GM18868 (cell line): ENCODE measurements around the gene STRADB.
"Not testable (repeated sequence)": the region's sequence is repeated elsewhere in the genome, so short reads cannot be mapped to it uniquely, and the experiment has no call there.

Experiments used
- ATAC-seq: cut with Tn5 transposase; IDR thresholded peaks from one replicate; pipeline ENCODE4 v1.9.1; 2021; ENCODE audit warnings: mild to moderate bottlenecking, moderate library complexity; ENCODE audit not compliant: unreplicated experiment

Gene STRADB

DNA sequence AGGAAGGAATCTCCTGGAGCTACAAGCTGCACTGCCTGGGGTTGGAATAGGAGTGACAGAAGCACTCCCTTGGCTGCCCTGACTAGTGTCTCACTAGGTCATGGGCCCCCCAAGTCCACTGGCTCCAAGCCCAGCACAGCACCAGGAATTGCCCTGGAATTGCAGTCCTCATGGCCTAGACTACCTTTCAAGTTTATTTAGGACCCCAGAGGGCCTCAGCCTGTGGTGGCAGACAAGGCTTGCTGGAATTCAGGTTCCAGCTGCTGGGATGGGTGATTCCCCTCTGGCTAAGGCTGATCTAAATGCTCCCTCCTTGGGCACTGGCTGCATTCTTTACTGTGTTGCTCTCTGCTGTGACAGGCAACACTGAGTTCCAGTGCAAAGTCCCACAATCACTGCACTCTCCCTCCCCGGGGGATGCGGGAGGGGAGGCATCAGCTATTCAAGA is 14.0 kb downstream of the STRADB start:
- no peak for ATAC-seq

DNA sequence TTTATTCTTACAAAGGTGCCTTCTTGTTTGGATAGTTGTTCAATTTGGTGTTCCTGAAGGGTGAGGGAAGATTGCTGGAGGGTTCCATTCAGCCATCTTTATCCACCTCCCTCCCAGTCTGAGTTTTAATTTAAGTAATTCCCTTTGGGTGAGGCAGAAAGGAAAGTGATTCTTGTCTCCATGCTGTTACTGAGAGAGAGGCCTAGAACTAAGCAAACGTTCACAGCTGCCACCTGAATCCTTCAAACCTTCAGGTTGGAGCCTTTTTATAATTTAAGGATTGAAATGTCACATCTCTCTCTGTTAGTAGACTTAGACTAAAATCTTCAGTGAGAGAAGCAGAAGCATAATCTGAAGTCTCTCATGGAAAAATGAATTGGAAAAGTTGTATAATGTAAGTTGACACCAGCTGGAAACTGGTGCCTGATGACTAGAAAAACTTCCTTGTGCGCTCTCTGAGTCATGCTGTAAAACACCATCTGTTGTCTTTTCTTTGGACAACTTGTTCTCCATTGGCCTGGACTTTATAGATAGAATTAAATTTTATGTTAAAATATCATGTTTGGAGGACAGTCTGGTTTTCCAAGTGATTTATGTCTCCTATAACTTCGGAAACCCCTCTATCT is 14.6 kb downstream of the STRADB start:
- ATAC-seq: no peak

DNA sequence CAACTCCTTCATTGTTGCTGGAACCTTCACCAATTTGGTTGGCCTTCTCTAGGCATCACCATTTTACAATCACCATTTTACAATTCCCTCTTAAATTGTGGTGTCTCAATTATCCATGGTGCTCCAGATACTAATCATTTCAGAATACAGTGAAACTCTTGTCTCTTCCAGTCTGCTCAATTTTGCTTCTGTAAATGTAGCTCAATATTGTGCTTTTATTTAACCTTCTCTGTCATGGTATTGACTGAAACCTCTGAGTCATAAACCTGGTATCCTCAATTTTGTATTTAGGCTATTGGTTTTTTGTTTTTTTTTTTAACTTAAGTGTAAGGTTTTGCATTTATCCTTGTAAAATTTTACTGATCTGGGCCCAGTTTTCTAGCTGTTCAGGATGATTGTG is 16.1 kb downstream of the STRADB start:
- no peak for ATAC-seq

DNA sequence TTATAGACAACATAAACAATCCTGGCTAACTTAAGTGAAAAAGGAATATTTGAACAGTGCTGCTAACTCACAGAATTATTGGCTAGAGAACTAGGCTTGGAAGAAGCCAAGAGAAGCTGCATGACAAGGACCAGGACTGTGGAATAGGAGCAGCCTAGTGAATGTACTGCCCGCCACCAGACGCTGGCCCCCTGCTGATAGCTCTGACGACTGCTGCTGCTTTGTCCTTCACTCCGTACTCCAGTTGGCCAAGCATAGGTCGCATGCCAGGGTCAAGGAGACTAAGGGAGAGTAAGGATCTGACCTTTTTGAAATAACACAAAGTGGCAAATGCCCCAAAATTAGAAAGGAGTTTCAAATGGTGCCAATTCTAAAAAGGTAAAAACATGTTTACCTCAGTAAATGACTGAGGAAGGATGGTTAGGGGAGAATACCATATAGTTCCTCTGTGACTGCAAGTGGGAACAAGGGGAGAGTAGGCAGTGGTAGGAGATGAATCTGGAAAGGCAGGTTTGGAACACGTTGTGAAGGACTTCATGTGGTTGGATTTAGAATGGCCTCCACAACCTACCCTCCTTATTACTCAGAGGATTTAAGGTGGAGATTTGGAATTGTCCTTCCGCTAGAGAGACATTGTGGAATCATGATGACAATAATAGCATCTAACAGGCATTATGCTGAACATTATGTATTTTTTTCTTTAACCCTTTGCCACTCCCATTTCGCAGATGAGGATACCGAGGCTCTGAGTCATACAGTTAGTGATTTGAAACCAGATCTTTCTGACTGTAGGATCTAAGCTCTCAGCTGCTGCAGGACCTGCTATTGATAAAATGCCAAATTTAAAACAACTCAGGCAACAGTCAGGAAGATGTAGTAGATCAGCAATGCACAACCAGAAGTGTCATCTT is 19.5 kb downstream of the STRADB start:
- no peak for ATAC-seq

DNA sequence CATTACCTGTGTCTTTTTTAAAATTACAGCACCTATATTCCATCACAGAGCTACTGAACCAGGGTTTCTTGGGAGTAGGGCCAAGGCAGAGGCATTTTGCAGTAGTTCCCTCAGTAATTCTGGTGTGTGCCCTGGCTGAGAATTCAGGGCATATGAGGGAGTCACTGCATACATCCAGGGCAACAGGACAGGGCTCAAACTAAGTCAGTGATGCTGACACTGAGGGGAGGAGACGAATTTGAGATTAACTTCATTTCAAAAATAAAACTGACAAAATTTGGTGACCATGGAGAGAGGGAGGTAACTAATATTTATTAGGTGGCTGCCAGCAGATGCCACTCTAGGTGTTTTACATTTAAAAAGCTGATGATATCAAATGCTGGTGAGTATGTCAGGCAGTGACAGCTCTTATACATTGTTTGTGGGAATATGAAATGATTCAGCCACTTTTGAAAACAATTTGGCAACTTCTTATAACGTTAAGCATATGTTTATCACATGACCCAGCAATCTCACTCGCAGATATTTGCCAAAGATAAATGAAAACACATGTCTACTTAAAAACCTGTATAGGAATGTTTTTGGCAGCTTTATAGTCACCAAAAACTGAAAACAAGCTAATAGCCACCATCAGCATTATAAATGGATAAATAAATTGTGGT is 20.3 kb downstream of the STRADB start:
- no peak for ATAC-seq

DNA sequence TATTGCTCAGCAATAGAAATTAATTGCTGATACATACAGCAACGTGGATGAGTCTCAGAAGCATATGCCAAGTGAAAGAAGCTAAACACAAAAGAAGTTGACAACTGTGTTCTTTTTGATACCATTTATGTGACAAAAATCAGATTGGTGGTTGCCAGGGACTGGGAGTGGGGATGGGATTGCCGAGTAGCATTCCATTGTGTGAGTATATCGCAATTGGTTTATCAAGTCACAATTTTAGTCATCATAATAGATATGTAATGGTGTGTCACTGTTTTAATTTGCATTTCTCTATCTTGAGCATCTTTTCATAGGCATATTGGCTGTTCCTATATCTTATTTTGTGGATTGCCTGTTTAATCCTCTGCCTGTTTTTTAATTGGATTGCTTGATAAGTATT is 20.9 kb downstream of the STRADB start:
- no peak for ATAC-seq

DNA sequence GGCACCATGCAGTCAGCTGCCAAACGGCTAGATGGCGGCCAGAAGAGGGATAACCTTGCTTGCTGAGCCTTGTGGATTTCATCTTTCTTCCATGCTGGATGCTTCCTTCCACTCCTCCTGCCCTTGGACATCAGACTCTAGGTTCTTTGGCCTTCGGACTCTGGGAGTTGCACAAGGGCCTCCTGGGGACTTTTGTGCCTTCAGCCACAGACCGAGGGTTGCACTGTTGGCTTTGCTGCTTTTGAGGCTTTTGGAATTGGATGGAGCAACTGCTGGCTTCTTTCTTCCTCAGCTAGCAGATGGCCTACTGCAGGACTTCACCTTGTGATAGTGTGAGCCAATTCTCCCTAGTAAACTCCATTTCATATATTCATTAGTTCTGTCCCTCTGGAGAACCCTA is 31.0 kb downstream of the STRADB start:
- ATAC-seq: no peak

DNA sequence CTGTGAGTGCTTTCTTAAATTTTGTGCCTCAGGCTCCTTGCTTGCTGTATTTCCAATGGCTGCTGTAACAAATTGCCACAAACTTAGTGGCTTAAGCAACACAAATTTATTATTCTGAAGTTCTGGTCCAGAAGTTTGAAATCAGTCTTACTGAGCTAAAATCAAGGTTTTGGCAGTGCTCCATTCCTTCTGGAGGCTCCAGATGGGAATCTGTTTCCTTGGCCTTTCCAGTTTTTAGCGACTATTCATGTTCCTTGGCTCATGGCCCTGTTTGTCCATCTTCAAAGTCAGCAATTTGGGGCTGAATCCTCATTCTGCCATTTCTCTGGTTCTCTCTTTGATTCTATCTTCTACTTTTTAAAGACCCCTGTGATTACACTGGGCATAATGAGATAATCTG is 31.8 kb downstream of the STRADB start:
- no peak for ATAC-seq

DNA sequence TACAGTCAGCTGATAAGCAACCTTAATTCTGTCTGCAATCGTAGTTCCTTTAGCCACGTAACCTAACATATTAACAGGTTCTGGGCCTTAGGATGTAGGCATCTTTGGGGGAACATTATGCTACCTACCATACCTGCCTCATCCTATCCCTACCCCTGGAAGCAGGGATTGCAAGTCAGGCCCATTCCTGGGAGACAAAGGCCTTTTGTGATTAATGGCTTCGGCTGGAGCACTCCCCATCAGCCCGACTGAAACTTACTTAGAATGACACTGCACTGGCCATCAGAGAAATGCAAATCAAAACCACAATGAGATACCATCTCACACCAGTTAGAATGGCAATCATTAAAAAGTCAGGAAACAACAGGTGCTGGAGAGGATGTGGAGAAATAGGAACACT is 32.2 kb downstream of the STRADB start:
- not testable (repeated sequence) for ATAC-seq

DNA sequence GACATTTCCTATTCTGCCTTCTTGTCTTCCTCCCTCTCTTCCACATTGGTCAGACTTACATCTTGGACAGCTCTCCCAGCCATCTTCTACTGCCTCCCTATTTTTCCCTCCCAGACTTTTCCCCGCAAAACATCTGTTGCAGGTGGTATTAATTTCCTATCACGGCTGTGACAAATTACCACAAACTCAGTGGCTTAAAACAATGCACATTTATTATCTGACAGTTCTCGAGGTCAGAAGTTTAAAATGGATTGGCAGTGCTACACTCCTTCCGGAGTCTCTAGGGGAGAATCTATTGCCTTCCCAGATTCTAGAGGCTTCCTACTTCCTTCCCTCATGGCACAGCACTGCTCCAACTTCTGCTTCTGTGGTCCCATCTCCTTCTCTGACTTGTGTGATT is 33.3 kb downstream of the STRADB start:
- no peak for ATAC-seq

DNA sequence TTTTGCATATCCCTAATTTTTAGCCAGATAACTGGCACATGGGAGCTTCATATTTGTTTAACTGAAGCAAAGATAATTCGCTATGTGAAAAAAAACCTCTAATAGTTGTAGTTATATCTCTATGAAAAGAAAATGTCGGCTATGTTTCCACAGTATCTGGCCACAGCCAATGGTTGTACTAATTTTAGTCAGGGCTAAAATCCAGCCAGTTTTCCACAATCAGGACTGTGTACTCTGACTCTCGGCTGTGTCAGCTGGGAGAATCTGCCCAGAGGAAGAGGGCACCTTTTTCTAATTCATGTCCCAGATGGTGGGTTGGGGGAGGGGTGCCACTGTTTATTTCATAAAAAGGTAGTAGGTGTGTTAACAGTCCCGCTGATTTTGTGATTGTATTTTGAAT is 38.8 kb downstream of the STRADB start:
- ATAC-seq: no peak

DNA sequence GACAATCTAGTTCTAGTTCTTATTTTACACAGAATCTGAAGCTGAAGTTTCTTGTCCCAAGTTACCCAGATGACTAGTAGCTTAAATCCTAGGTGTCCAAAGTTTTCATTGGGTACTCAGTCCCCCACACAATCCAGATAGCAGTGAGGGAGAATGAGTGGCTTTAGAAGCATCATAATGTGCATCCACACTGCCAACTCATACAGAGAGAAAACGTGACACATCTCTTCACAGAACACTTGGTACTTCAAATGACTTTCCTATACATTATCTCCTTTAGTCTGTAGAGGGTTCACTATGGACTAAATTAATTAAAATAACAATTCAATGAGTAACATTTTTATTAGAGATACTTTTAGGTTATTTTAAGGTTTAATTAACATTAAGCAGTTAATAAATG is 45.2 kb downstream of the STRADB start:
- no peak for ATAC-seq

DNA sequence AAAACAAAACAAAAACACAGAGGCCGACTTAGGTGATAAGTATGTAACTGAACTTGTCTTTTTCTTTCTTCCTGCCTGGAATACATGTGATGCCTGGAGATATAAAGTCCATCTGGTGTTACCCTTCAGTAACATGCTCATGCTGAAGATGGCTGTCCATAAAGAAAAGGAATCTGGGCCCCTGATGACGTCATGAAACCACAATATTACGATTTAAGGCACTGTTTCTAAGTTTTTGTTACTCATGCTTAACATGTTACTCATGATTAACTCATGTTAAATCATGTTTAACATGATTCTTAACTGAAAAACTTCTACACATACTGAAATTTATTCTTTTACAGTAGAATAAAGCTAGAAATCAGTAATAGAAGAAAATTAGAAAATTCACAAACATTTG is 49.0 kb downstream of the STRADB start:
- no peak for ATAC-seq

DNA sequence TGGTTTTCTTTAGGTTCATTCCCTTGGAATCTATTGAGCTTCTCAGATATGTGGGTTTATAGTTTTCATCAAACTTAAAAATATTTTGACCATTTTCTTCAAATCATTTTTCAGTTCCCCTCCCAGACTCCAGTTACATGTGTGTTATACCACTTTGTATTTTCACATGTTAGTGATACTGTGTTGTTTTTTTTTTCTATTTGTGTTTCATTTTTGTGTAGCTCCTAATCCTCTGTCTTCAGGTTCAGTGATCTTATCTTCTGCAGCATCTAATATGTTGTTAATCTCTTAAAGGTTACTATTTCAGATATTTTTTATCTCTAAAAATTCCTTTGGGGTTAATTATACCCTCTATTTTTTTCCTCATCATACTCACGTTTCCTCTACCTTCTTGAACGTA is 51.2 kb downstream of the STRADB start:
- ATAC-seq: no peak

DNA sequence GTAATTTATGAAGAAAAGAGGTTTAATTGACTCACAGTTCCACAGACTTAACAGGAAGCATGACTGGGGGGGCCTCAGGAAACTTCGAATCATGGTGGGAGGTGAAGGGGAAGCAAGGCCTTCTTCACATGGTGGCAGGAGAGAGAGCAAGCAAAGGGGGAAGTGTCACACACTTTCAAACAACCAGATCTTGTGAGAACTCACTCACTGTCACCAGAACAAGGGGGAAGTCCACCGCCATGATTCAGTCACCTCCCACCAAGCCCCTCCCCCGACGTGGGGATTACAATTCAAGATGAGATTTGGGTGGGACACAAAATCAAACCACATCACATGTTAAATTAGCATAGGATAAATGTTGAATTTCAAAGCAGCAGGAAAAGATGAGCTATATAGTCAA is 56.2 kb downstream of the STRADB start:
- no peak for ATAC-seq

DNA sequence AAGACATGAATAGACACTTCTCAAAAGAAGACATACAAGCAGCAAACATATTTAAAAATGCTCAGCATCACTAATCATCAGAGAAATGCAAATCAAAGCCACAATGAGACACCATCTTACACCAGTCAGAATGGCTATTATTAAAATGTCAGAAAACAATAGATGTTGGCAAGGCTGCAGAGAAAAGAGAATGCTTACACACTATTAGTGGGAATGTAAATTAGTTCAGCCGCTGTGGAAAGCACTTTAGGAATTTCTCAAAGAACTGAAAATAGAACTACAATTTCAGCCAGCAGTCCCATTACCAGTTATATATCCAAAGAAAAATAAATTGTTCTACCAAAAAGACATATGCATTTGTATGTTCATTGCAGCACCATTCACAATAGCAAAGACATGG is 61.7 kb downstream of the STRADB start:
- no peak for ATAC-seq

DNA sequence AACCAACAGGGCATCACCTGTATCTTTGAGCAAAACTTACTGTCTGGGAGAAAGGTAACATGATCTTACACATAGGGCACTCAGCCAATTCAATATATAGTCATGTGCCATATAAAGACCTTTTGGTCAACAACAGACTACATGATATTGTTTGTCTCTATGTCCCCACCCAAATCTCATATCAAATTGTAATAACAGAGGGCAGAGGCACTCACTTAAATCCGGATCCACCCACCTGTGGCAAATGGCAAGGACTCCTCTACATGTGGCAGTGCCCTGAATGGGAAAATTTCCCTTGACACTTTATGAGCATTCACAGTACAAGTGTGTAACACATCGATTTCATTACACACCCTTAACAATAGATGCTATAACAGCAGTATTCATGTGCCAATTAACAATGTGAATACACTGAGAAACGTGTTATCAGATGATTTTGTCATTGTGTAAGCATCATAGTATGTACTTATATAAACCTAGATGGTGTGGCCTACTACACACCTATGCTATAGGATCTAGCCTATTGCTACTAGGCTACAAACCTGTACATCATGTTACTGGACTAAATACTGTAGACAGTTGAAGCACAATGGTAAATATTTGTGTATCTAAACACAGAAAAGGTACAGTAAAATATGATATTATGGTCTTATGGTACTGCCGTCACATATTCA is 64.2 kb downstream of the STRADB start:
- ATAC-seq: no peak

DNA sequence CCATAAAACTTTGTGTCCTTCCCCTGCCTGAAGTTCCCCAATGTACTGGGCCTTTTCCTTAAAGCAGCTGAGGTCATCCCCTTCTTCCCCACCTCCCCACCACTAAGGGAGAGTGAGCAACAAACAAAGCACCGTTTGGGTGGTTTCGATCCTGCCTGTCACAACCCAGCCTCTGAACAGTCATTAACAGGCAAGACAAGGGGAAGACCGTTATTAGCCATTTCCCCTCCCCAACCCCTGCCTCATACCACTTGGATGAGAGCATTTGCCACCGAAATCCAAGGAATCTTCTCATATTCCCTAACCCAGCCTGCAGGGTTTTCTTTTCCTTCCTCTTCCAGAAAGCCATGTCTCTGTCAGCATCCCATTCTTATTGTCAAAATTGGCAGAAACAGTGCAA is 65.6 kb downstream of the STRADB start:
- no peak for ATAC-seq

DNA sequence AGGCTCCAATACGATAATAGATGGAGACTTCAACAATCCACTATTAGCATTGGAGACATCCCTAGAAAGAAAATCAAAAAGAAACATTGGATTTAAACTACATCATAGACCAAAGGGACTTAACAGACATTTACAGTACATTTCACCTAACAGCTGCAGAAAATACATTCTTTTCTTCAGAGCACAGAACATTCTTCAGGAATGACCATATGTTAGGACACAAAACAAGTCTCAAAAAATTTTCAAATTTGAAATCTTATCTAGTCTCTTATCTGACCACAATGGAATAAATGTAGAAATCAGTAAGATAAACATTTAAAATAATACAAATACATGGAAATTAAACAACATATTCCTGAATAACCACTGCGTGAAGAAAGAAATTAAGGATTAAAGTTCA is 68.7 kb downstream of the STRADB start:
- no peak for ATAC-seq

DNA sequence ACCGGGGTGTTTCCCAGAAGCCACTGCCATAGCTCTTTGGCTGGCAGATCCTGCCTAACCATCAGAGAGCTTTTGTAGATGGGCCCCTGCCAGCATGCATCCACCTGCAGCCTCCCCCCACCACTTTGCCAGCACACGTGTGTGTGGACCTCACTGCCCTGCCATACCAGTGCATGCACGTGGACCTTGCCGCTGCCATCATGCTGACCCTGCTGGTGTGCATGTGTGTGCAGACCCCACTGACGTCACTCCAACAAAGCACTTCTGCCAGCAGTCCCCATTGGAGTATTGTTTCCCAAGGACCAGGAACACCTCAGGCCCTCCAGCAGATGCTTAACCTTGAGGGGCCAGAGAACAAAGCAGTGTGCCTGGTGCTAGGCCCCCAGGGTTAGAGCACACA is 71.4 kb downstream of the STRADB start:
- no peak for ATAC-seq

DNA sequence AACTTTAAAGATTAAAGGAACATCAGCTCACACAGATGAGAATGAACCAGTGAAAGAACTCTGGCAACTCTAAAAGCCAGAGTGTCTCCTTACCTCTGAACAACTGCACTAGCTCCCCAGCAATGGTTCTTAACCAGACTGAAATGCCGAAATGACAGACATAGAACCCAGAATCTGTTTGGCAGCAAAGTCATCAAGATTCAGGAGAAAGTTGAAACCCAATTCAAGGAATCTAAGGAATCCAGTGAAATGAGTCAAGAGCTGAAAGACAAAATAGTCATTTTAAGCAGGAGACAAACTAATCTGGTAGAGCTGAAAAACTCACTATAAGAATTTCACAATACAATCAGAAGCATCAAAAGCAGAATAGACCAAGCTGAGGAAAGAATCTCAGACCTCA is 72.0 kb downstream of the STRADB start:
- ATAC-seq: no peak
